WERI-Rb-1 (cell line): Measurements from ENCODE around the gene TMEM60.

Source experiments
- DNase-seq: peaks from one replicate; pipeline ENCODE4 v3.0.0-alpha.2; 2020
- H3K27ac ChIP-seq: fragments of 250-450 bp; sonication (Bioruptor Pico); 2 replicates; pipeline ENCODE4 v1.5.1; 2020; ENCODE audit warnings: mild to moderate bottlenecking, moderate library complexity
- H3K27me3 ChIP-seq: fragments of 250-450 bp; sonication (Bioruptor Pico); 2 replicates; pipeline ENCODE4 v1.5.1; 2021; ENCODE audit warnings: mild to moderate bottlenecking, low read depth, moderate library complexity; ENCODE audit not compliant: insufficient read depth, severe bottlenecking
- H3K36me3 ChIP-seq: fragments of 250-450 bp; sonication (Bioruptor Pico); 2 replicates; pipeline ENCODE4 v1.5.1; 2020; ENCODE audit warnings: mild to moderate bottlenecking, moderate library complexity
- H3K4me3 ChIP-seq: 2 replicates; pipeline ENCODE4 v1.5.1; 2011; ENCODE audit warnings: low read depth, mild to moderate bottlenecking, control low read depth, low read length
- H3K9me3 ChIP-seq: fragments of 250-450 bp; sonication (Bioruptor Pico); 2 replicates; pipeline ENCODE4 v1.5.1; 2021; ENCODE audit warnings: mild to moderate bottlenecking, moderate library complexity; ENCODE audit not compliant: severe bottlenecking
- CTCF ChIP-seq: IDR thresholded peaks from 2 replicates; pipeline ENCODE4 v1.5.1; 2011; ENCODE audit warnings: low read depth, mild to moderate bottlenecking, control low read depth, inconsistent platforms, low read length

The TMEM60 gene

GRCh38 chr7:77808517-77808916 is 10.3 kb upstream of the TMEM60 start:
- TF ChIP-seq CTCF: no peak
- no peak overlapping the region for H3K4me3 ChIP-seq
- no peaks in the 10 kb centered on the region for H3K27me3 ChIP-seq
- no peaks in the 10 kb centered on the region for H3K9me3 ChIP-seq
- H3K27ac ChIP-seq: no peak overlapping the region
- H3K36me3 ChIP-seq: no peaks in the 10 kb centered on the region
- DNase-seq: no peak

GRCh38 chr7:77806425-77806824 is 8.2 kb upstream of the TMEM60 start:
- Histone ChIP-seq H3K27me3 (no peaks in the 10 kb centered on the region), H3K36me3 (no peaks in the 10 kb centered on the region), H3K4me3 (no peak overlapping the region), H3K27ac (no peak overlapping the region), H3K9me3 (no peaks in the 10 kb centered on the region)
- no peak for DNase-seq
- TF ChIP-seq CTCF: no peak

GRCh38 chr7:77802557-77803405 is 4.5 kb upstream of the TMEM60 start:
- no peak overlapping the region for H3K27ac ChIP-seq
- no peaks in the 10 kb centered on the region for H3K9me3 ChIP-seq
- peaks cover 5% of the 10 kb centered on the region for H3K36me3 ChIP-seq
- DNase-seq: no peak
- no peak for TF ChIP-seq CTCF
- H3K27me3 ChIP-seq: no peaks in the 10 kb centered on the region
- H3K4me3 ChIP-seq: no peak overlapping the region

- no peak overlapping the region for H3K27ac ChIP-seq
- peaks cover 8% of the 10 kb centered on the region for H3K36me3 ChIP-seq
- no peak for DNase-seq
- H3K27me3 ChIP-seq: no peaks in the 10 kb centered on the region
- TF ChIP-seq CTCF: no peak
- H3K9me3 ChIP-seq: no peaks in the 10 kb centered on the region
- H3K4me3 ChIP-seq: no peak overlapping the region
Observed at GRCh38 chr7:77800730-77801129, 2.5 kb upstream of the TMEM60 start.

GRCh38 chr7:77800158-77800557 is 1.9 kb upstream of the TMEM60 start:
- Histone ChIP-seq H3K27ac (peak overlapping the region; percentile 93; the same call in 1 of the 2 replicates), H3K9me3 (no peaks in the 10 kb centered on the region), H3K36me3 (peaks cover 8% of the 10 kb centered on the region), H3K4me3 (peak overlapping the region; percentile 77), H3K27me3 (no peaks in the 10 kb centered on the region)
- no peak for TF ChIP-seq CTCF
- DNase-seq: no peak
